ENCODE data around the gene CHD9NB. TPM values are rescaled to one million over a fixed set of nuclear protein-coding genes. Genes with fewer than 3 reads are reported as not detected.

The CHD9NB gene
- total RNA-seq, 1 experiment from 2014 or later = 0.40 TPM

- H3K9me2 ChIP-seq (replicated peaks; ENCODE audit: low read length) = no peaks in the 10 kb centered on the region
- no peak overlapping the region for H2AFZ ChIP-seq (ENCODE audit: low read length)
- no peak overlapping the region for H3K4me3 ChIP-seq (ENCODE audit: low read length)
- ChIA-PET POLR2A (ENCODE audit: unreplicated experiment) (no interaction called here), CTCF (interaction anchor here (0.6 kb wide), 1 partner anchor 62 kb away, joined by 9 read pairs; no protein-coding TSS in a partner anchor)
- no peaks in the 10 kb centered on the region for H3K27me3 ChIP-seq (ENCODE audit: low read length)
- intact Hi-C loops (cut with micrococcal nuclease) = no loop called here
- no peak overlapping the region for H3K9ac ChIP-seq (ENCODE audit: low read length)
- no peaks in the 10 kb centered on the region for H4K20me1 ChIP-seq (ENCODE audit: low read length)
- DNase-seq (no peak), ATAC-seq (no peak)
- no peaks in the 10 kb centered on the region for H3F3A ChIP-seq (ENCODE audit: low read length, unreplicated experiment)
- no peaks in the 10 kb centered on the region; the same call in 1 of the 2 replicates for H3K36me3 ChIP-seq (ENCODE audit: low read depth, low read length)
- BruUV-seq (replicated peaks) = no TSS peak
- peaks cover 9% of the 10 kb centered on the region; the same call in 1 of the 2 replicates for H3K79me2 ChIP-seq (ENCODE audit: low read length)
- no peak overlapping the region for H3K4me2 ChIP-seq (ENCODE audit: low read length)
- no peak for TF ChIP-seq EZH2 (IDR thresholded peaks at IDR 0.05; ENCODE audit: low read length, unreplicated experiment)
- TF ChIP-seq CTCF (conservative IDR thresholded peaks at IDR 0.05; ENCODE audit: low read depth, low read length) = no peak
- TF ChIP-seq EZH2phosphoT487 (IDR thresholded peaks at IDR 0.05; ENCODE audit: borderline replicate concordance, low read length) = no peak
- H3K27ac ChIP-seq (ENCODE audit: low read length) = no peak overlapping the region
- H3K9me3 ChIP-seq (ENCODE audit: low read length) = no peaks in the 10 kb centered on the region
- no peaks in the 10 kb centered on the region for H3K4me1 ChIP-seq (ENCODE audit: insufficient read depth, low read length)
Observed at GRCh38 chr16:53065461-53066061, 12.9 kb upstream of the CHD9NB start.

GRCh38 chr16:53064081-53064578 is 11.4 kb upstream of the CHD9NB start:
- no peaks in the 10 kb centered on the region for H3K4me1 ChIP-seq (ENCODE audit: insufficient read depth, low read length)
- H3K4me2 ChIP-seq (ENCODE audit: low read length) = no peak overlapping the region
- BruUV-seq (replicated peaks) = no TSS peak
- no peaks in the 10 kb centered on the region for H3K9me2 ChIP-seq (replicated peaks; ENCODE audit: low read length)
- H3K36me3 ChIP-seq (ENCODE audit: low read depth, low read length) = no peaks in the 10 kb centered on the region; the same call in 1 of the 2 replicates
- no peaks in the 10 kb centered on the region for H4K20me1 ChIP-seq (ENCODE audit: low read length)
- H3K27me3 ChIP-seq (ENCODE audit: low read length) = no peaks in the 10 kb centered on the region
- CTCF ChIA-PET = interaction anchor here (0.6 kb wide), 1 partner anchor 182 kb away, joined by 10 read pairs; no protein-coding TSS in a partner anchor
- no peak overlapping the region for H3K4me3 ChIP-seq (ENCODE audit: low read length)
- H3K27ac ChIP-seq (ENCODE audit: low read length) = no peak overlapping the region
- H3F3A ChIP-seq (ENCODE audit: low read length, unreplicated experiment) = no peaks in the 10 kb centered on the region
- DNase-seq (no peak), ATAC-seq (no peak)
- H3K9ac ChIP-seq (ENCODE audit: low read length) = no peak overlapping the region
- POLR2A ChIA-PET (ENCODE audit: unreplicated experiment) = no interaction called here
- no peak overlapping the region for H2AFZ ChIP-seq (ENCODE audit: low read length)
- TF ChIP-seq EZH2 (IDR thresholded peaks at IDR 0.05; ENCODE audit: low read length, unreplicated experiment) = no peak
- no peak for TF ChIP-seq CTCF (conservative IDR thresholded peaks at IDR 0.05; ENCODE audit: low read depth, low read length)
- no peak for TF ChIP-seq EZH2phosphoT487 (IDR thresholded peaks at IDR 0.05; ENCODE audit: borderline replicate concordance, low read length)
- peaks cover 21% of the 10 kb centered on the region for H3K79me2 ChIP-seq (ENCODE audit: low read length)
- H3K9me3 ChIP-seq (ENCODE audit: low read length) = no peaks in the 10 kb centered on the region
- intact Hi-C loops (cut with micrococcal nuclease) = no loop called here

GRCh38 chr16:53061701-53062159 is 9.0 kb upstream of the CHD9NB start:
- ATAC-seq (no peak), DNase-seq (no peak)
- BruUV-seq (replicated peaks) = no TSS peak
- H3K4me2 ChIP-seq (ENCODE audit: low read length) = no peak overlapping the region
- intact Hi-C loops (cut with micrococcal nuclease) = no loop called here
- H3K9me2 ChIP-seq (replicated peaks; ENCODE audit: low read length) = no peaks in the 10 kb centered on the region
- H3K4me3 ChIP-seq (ENCODE audit: low read length) = no peak overlapping the region
- no peaks in the 10 kb centered on the region for H4K20me1 ChIP-seq (ENCODE audit: low read length)
- no peak for TF ChIP-seq EZH2 (IDR thresholded peaks at IDR 0.05; ENCODE audit: low read length, unreplicated experiment)
- TF ChIP-seq CTCF (conservative IDR thresholded peaks at IDR 0.05; ENCODE audit: low read depth, low read length) = no peak
- TF ChIP-seq EZH2phosphoT487 (IDR thresholded peaks at IDR 0.05; ENCODE audit: borderline replicate concordance, low read length) = no peak
- peaks cover 42% of the 10 kb centered on the region for H3K79me2 ChIP-seq (ENCODE audit: low read length)
- H3K9me3 ChIP-seq (ENCODE audit: low read length) = no peaks in the 10 kb centered on the region
- no peak overlapping the region for H3K27ac ChIP-seq (ENCODE audit: low read length)
- H3K9ac ChIP-seq (ENCODE audit: low read length) = no peak overlapping the region
- no peaks in the 10 kb centered on the region for H3K36me3 ChIP-seq (ENCODE audit: low read depth, low read length)
- CTCF ChIA-PET = no interaction called here
- peaks cover under 1% of the 10 kb centered on the region; the same call in 1 of the 2 replicates for H3K4me1 ChIP-seq (ENCODE audit: insufficient read depth, low read length)
- no peaks in the 10 kb centered on the region for H3K27me3 ChIP-seq (ENCODE audit: low read length)
- no peaks in the 10 kb centered on the region for H3F3A ChIP-seq (ENCODE audit: low read length, unreplicated experiment)
- POLR2A ChIA-PET (ENCODE audit: unreplicated experiment) = no interaction called here
- H2AFZ ChIP-seq (ENCODE audit: low read length) = no peak overlapping the region

Measured in PC-3 (cell line).